NK-92 treated with Interleukin-12 subunit alpha and Interleukin-12 subunit beta, amount 100 ng/mL, for 24 hours (cell line): ENCODE measurements around the gene TDRD3.

Experiments used
- DNase-seq: peaks from one replicate; lab custom pipeline; 2025; lab: John Stamatoyannopoulos, UW

The TDRD3 gene

GRCh38 chr13:60577761-60578160 lies 180.7 kb downstream of the TDRD3 start:
- DNase-seq: no peak

- DNase-seq: no peak
These were observed 186.3 kb downstream of the TDRD3 start for GRCh38 chr13:60583196-60583888.

GRCh38 chr13:60583911-60584753 lies 187.1 kb downstream of the TDRD3 start:
- DNase-seq: no peak

GRCh38 chr13:60584976-60585375 lies 188.0 kb downstream of the TDRD3 start:
- DNase-seq: no peak

GRCh38 chr13:60590800-60591747 lies 194.1 kb downstream of the TDRD3 start:
- no peak for DNase-seq

GRCh38 chr13:60603049-60603448 lies 206.0 kb downstream of the TDRD3 start:
- DNase-seq: no peak

GRCh38 chr13:60604058-60604457 lies 207.0 kb downstream of the TDRD3 start:
- no peak for DNase-seq

- DNase-seq: no peak
These were observed 211.9 kb downstream of the TDRD3 start for GRCh38 chr13:60608954-60609353.

- DNase-seq: no peak
These were observed 214.5 kb downstream of the TDRD3 start for GRCh38 chr13:60611523-60611922.

- no peak for DNase-seq
These were observed 215.6 kb downstream of the TDRD3 start for GRCh38 chr13:60612593-60612992.

GRCh38 chr13:60613080-60613479 lies 216.1 kb downstream of the TDRD3 start:
- DNase-seq: no peak

- DNase-seq: no peak
These were observed 221.1 kb downstream of the TDRD3 start for GRCh38 chr13:60617991-60618733.

GRCh38 chr13:60619461-60619860 lies 222.4 kb downstream of the TDRD3 start:
- no peak for DNase-seq

- DNase-seq: no peak
These were observed 223.8 kb downstream of the TDRD3 start for GRCh38 chr13:60620611-60621395.

GRCh38 chr13:60623151-60623550 lies 226.1 kb downstream of the TDRD3 start:
- DNase-seq: no peak
